Activated naive CD8-positive, alpha-beta T cell (primary cell): ENCODE results near the gene TMEM266.
"Not testable (repeated sequence)": the region's sequence is repeated elsewhere in the genome, so short reads cannot be mapped to it uniquely, and the experiment has no call there.

Experiments used
- H3K27ac Mint-ChIP-seq: one replicate; pipeline ENCODE4 v1.8.0; 2021; ENCODE audit warnings: mixed read lengths
- H3K27me3 Mint-ChIP-seq: one replicate; pipeline ENCODE4 v1.8.0; 2021; ENCODE audit warnings: mixed read lengths
- H3K36me3 Mint-ChIP-seq: one replicate; pipeline ENCODE4 v1.8.0; 2021; ENCODE audit warnings: mixed read lengths
- H3K4me1 Mint-ChIP-seq: one replicate; pipeline ENCODE4 v1.8.0; 2021; ENCODE audit warnings: low read depth, mixed read lengths
- H3K4me3 Mint-ChIP-seq: one replicate; pipeline ENCODE4 v1.8.0; 2021; ENCODE audit warnings: mild to moderate bottlenecking, mixed read lengths
- H3K9me3 Mint-ChIP-seq: one replicate; pipeline ENCODE4 v1.8.0; 2021; ENCODE audit warnings: low read depth, mixed read lengths

The TMEM266 gene

GRCh38 chr15:76059320-76060117 lies at the start of gene TMEM266:
Gene TMEM266 (plus strand): TSS chr15:76059985. CDS start chr15:76134264, 74,279 bp downstream.
- H3K36me3 Mint-ChIP-seq, result no peaks in the 10 kb centered on the region
- H3K27me3 Mint-ChIP-seq, result peaks cover 41% of the 10 kb centered on the region
- H3K4me1 Mint-ChIP-seq, result peaks cover 34% of the 10 kb centered on the region
- H3K4me3 Mint-ChIP-seq, result peak within 1 kb of the TSS; percentile 90
- H3K9me3 Mint-ChIP-seq, result no peaks in the 10 kb centered on the region
- no peak within 1 kb of the TSS for H3K27ac Mint-ChIP-seq

- H3K4me1 Mint-ChIP-seq, result peaks cover 3% of the 10 kb centered on the region
- H3K4me3 Mint-ChIP-seq, result no peak overlapping the region
- peaks cover 14% of the 10 kb centered on the region for H3K27me3 Mint-ChIP-seq
- H3K36me3 Mint-ChIP-seq, result no peaks in the 10 kb centered on the region
- no peak overlapping the region for H3K27ac Mint-ChIP-seq
- peaks cover 3% of the 10 kb centered on the region for H3K9me3 Mint-ChIP-seq
Observed at GRCh38 chr15:76010613-76011012, 49.2 kb upstream of the TMEM266 start.

GRCh38 chr15:76011627-76012551 lies 47.9 kb upstream of the TMEM266 start, which contains the start of gene NRG4:
Gene NRG4 (minus strand): TSS chr15:76012424. CDS start chr15:76011230, 1,194 bp downstream.
- Mint-ChIP-seq H3K4me1 (peaks cover 3% of the 10 kb centered on the region), H3K27me3 (peaks cover 16% of the 10 kb centered on the region), H3K4me3 (no peak within 1 kb of the TSS), H3K27ac (no peak within 1 kb of the TSS), H3K36me3 (no peaks in the 10 kb centered on the region), H3K9me3 (peaks cover 3% of the 10 kb centered on the region)

GRCh38 chr15:76013470-76013869 lies 46.3 kb upstream of the TMEM266 start:
- H3K27ac Mint-ChIP-seq, H3K4me3 Mint-ChIP-seq, H3K9me3 Mint-ChIP-seq, H3K36me3 Mint-ChIP-seq, H3K4me1 Mint-ChIP-seq: not testable (repeated sequence)
- peaks cover 22% of the 10 kb centered on the region for H3K27me3 Mint-ChIP-seq

- H3K9me3 Mint-ChIP-seq, result peaks cover 11% of the 10 kb centered on the region
Observed at GRCh38 chr15:76024021-76024768, 35.6 kb upstream of the TMEM266 start.

GRCh38 chr15:76032046-76032445 lies 27.7 kb upstream of the TMEM266 start:
- H3K4me1 Mint-ChIP-seq, result no peaks in the 10 kb centered on the region
- H3K36me3 Mint-ChIP-seq, result no peaks in the 10 kb centered on the region
- no peak overlapping the region for H3K27ac Mint-ChIP-seq
- H3K27me3 Mint-ChIP-seq, result peaks cover 3% of the 10 kb centered on the region
- no peak overlapping the region for H3K4me3 Mint-ChIP-seq
- H3K9me3 Mint-ChIP-seq, result no peaks in the 10 kb centered on the region

More at GRCh38 chr15:76024021-76024768, 35.6 kb upstream of the TMEM266 start:
- H3K4me3 Mint-ChIP-seq, result no peak overlapping the region
- peaks cover 6% of the 10 kb centered on the region for H3K36me3 Mint-ChIP-seq
- H3K27me3 Mint-ChIP-seq, result peaks cover 15% of the 10 kb centered on the region
- no peak overlapping the region for H3K27ac Mint-ChIP-seq
- no peaks in the 10 kb centered on the region for H3K4me1 Mint-ChIP-seq

GRCh38 chr15:76033438-76033837 lies 26.3 kb upstream of the TMEM266 start:
- Mint-ChIP-seq H3K27me3 (peaks cover 6% of the 10 kb centered on the region), H3K9me3 (no peaks in the 10 kb centered on the region), H3K36me3 (no peaks in the 10 kb centered on the region), H3K4me3 (no peak overlapping the region), H3K4me1 (no peaks in the 10 kb centered on the region), H3K27ac (no peak overlapping the region)

- peaks cover 6% of the 10 kb centered on the region for H3K27me3 Mint-ChIP-seq
- H3K27ac Mint-ChIP-seq, result no peak overlapping the region
- H3K36me3 Mint-ChIP-seq, result no peaks in the 10 kb centered on the region
- H3K4me3 Mint-ChIP-seq, result no peak overlapping the region
- no peaks in the 10 kb centered on the region for H3K4me1 Mint-ChIP-seq
- H3K9me3 Mint-ChIP-seq, result peaks cover 5% of the 10 kb centered on the region
Observed at GRCh38 chr15:76034111-76034510, 25.7 kb upstream of the TMEM266 start.

- Mint-ChIP-seq H3K27ac (no peak overlapping the region), H3K9me3 (peaks cover 17% of the 10 kb centered on the region), H3K27me3 (peaks cover 8% of the 10 kb centered on the region), H3K4me3 (no peak overlapping the region), H3K36me3 (peaks cover 4% of the 10 kb centered on the region), H3K4me1 (no peaks in the 10 kb centered on the region)
Observed at GRCh38 chr15:76035593-76035992, 24.2 kb upstream of the TMEM266 start.

GRCh38 chr15:76038512-76038911 lies 21.3 kb upstream of the TMEM266 start:
- Mint-ChIP-seq H3K4me1 (no peaks in the 10 kb centered on the region), H3K27me3 (peaks cover 9% of the 10 kb centered on the region), H3K9me3 (peaks cover 27% of the 10 kb centered on the region)

GRCh38 chr15:76054201-76054600 lies 5.6 kb upstream of the TMEM266 start:
- not testable (repeated sequence) for H3K9me3 Mint-ChIP-seq, H3K27ac Mint-ChIP-seq, H3K36me3 Mint-ChIP-seq, H3K4me3 Mint-ChIP-seq
- peaks cover 25% of the 10 kb centered on the region for H3K27me3 Mint-ChIP-seq
- H3K4me1 Mint-ChIP-seq, result peaks cover 25% of the 10 kb centered on the region

More at GRCh38 chr15:76038512-76038911, 21.3 kb upstream of the TMEM266 start:
- Mint-ChIP-seq H3K4me3 (no peak overlapping the region), H3K27ac (no peak overlapping the region), H3K36me3 (peaks cover 8% of the 10 kb centered on the region)

GRCh38 chr15:76056931-76057330 lies 2.9 kb upstream of the TMEM266 start:
- H3K36me3 Mint-ChIP-seq, result no peaks in the 10 kb centered on the region
- peaks cover 35% of the 10 kb centered on the region for H3K27me3 Mint-ChIP-seq
- peak overlapping the region; percentile 54 for H3K4me3 Mint-ChIP-seq
- no peak overlapping the region for H3K27ac Mint-ChIP-seq
- H3K9me3 Mint-ChIP-seq, result no peaks in the 10 kb centered on the region
- peaks cover 34% of the 10 kb centered on the region for H3K4me1 Mint-ChIP-seq

GRCh38 chr15:76057332-76058000 lies 2.3 kb upstream of the TMEM266 start:
- Mint-ChIP-seq H3K27ac (no peak overlapping the region), H3K36me3 (no peaks in the 10 kb centered on the region), H3K27me3 (peaks cover 38% of the 10 kb centered on the region), H3K9me3 (no peaks in the 10 kb centered on the region), H3K4me3 (peak overlapping the region; percentile 54), H3K4me1 (peaks cover 34% of the 10 kb centered on the region)

- no peak overlapping the region for H3K27ac Mint-ChIP-seq
- H3K4me1 Mint-ChIP-seq, result peaks cover 34% of the 10 kb centered on the region
- peaks cover 44% of the 10 kb centered on the region for H3K27me3 Mint-ChIP-seq
- peak overlapping the region; percentile 90 for H3K4me3 Mint-ChIP-seq
- H3K36me3 Mint-ChIP-seq, result no peaks in the 10 kb centered on the region
- H3K9me3 Mint-ChIP-seq, result no peaks in the 10 kb centered on the region
Observed at GRCh38 chr15:76058714-76059319, 968 bp upstream of the TMEM266 start.
